Activated CD8-positive, alpha-beta T cell treated with anti-CD3 and anti-CD28 coated beads for 36 hours (primary cell): Measurements from ENCODE around the gene ARHGAP18. TPM values are rescaled to one million over a fixed set of nuclear protein-coding genes. Genes with fewer than 3 reads are reported as not detected.
A peak's percentile ranks its signal among the peaks of the same experiment; 100 is the strongest.

ENCODE experiments used
- ATAC-seq: fragments of 200-7000 bp; cut with Tn5 transposase; one replicate; pipeline ENCODE4 v1.10.0; 2021; ENCODE audit warnings: mild to moderate bottlenecking, moderate library complexity
- CTCF ChIA-PET: fragments of 350-600 bp; sonication (Branson Sonifier 250); formaldehyde crosslinking; loops from one replicate; lab custom pipeline; 2021; ENCODE audit warnings: antibody characterized with exemption; lab: Charles Lee
- POLR2A ChIA-PET: fragments of 350-600 bp; sonication (Branson Sonifier 250); formaldehyde crosslinking; loops from one replicate; lab custom pipeline; 2021; ENCODE audit warnings: antibody characterized with exemption; lab: Charles Lee
- DNase-seq: peaks from one replicate; pipeline ENCODE4 v3.0.0-alpha.2; 2020
- H3K27ac Mint-ChIP-seq: one replicate; pipeline ENCODE4 v1.8.0; 2021; ENCODE audit warnings: mild to moderate bottlenecking, mixed read lengths
- H3K27me3 Mint-ChIP-seq: one replicate; pipeline ENCODE4 v1.8.0; 2021; ENCODE audit warnings: mixed read lengths
- H3K36me3 Mint-ChIP-seq: one replicate; pipeline ENCODE4 v1.8.0; 2021; ENCODE audit warnings: low read depth, mixed read lengths
- H3K4me1 Mint-ChIP-seq: one replicate; pipeline ENCODE4 v1.8.0; 2021; ENCODE audit warnings: low read depth, mixed read lengths
- H3K4me3 Mint-ChIP-seq: one replicate; pipeline ENCODE4 v1.8.0; 2021; ENCODE audit warnings: mild to moderate bottlenecking, moderate library complexity, mixed read lengths
- H3K9me3 Mint-ChIP-seq: one replicate; pipeline ENCODE4 v1.8.0; 2021; ENCODE audit warnings: mixed read lengths
- intact Hi-C: fragments of 100-400 bp; cut with micrococcal nuclease; formaldehyde crosslinking; loops from one replicate; pipeline ENCODE4 v1.10.0; 2022
- total RNA-seq, 2 experiments: library from RNA; stranded (reverse); gene quantifications; one replicate each; pipeline ENCODE4 v1.2.3, GENCODE V29; 2021
- TF ChIP-seq, protein P1 (sequence below): fragments of 200-600 bp; IDR thresholded peaks from one replicate; pipeline ENCODE4 v1.8.0; 2022; ENCODE audit warnings: antibody characterized with exemption, mild to moderate bottlenecking

Gene ARHGAP18
- total RNA-seq, 2 experiments from 2014 or later: 8.2 to 9.6 TPM

DNA sequence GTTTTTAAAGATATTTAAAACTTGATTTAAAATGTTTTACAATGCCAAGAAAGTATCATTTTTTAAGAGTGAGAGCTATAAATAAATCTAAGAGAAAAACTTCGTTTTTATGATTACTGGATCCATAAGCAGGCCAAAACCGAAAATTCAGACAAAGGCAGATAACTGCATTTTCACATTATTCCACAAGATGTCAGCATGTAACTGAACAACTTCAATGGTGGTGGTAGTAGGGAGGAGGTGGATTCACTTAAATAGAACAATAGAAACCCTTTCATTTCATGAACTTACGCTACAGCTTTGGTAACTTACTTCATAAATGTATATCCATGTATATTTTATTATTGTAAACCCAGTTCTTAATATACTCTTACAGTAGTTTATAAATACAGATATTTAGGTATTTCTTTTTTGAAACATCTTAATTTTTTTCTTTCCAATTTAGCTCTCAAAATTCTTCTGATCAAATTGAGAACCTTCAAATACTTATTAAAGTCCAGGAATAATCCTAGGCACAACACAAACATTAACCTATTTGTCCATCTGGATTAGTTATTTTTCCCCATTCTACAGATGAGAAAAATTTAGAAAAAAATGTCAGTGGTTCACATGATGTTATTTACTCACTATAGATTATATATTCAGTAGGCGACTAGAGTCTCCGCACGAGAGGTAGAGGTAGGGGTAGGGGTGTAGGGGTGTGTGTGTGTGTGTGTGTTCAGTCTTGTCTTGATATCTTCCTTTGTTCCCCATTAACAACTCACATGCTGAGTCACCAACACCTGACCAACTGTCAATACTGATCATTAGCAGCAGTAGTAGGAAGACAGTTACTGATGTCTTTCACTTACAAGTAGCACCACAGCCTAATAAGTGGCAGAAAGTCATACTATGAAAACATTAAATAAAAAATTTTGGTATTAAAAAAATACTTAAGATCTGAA lies 111.5 kb downstream of the ARHGAP18 start:
- DNase-seq (no peak), ATAC-seq (peak; percentile 84)
- intact Hi-C loops: loop anchor here (1.0 kb wide), 1 partner anchor 132 kb away; no protein-coding TSS in a partner anchor
- TF ChIP-seq, protein P1, sequence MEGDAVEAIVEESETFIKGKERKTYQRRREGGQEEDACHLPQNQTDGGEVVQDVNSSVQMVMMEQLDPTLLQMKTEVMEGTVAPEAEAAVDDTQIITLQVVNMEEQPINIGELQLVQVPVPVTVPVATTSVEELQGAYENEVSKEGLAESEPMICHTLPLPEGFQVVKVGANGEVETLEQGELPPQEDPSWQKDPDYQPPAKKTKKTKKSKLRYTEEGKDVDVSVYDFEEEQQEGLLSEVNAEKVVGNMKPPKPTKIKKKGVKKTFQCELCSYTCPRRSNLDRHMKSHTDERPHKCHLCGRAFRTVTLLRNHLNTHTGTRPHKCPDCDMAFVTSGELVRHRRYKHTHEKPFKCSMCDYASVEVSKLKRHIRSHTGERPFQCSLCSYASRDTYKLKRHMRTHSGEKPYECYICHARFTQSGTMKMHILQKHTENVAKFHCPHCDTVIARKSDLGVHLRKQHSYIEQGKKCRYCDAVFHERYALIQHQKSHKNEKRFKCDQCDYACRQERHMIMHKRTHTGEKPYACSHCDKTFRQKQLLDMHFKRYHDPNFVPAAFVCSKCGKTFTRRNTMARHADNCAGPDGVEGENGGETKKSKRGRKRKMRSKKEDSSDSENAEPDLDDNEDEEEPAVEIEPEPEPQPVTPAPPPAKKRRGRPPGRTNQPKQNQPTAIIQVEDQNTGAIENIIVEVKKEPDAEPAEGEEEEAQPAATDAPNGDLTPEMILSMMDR: peak; percentile 80
- ChIA-PET POLR2A (interaction anchor here (0.7 kb wide), 1 partner anchor 60 kb away, joined by 4 read pairs; no protein-coding TSS in a partner anchor), CTCF (interaction anchor here (0.6 to 9.3 kb wide), 58 partner anchors 9 to 423 kb away, joined by 3 to 204 read pairs (median 5); partner anchors contain the start of gene ARHGAP18)
- Mint-ChIP-seq H3K36me3 (no peaks in the 10 kb centered on the region), H3K27me3 (no peaks in the 10 kb centered on the region), H3K27ac (no peak overlapping the region), H3K4me1 (peaks cover 2% of the 10 kb centered on the region), H3K9me3 (no peaks in the 10 kb centered on the region), H3K4me3 (no peak overlapping the region)

GRCh38 chr6:129597023-129597713 lies 112.8 kb downstream of the ARHGAP18 start:
- ChIA-PET POLR2A (no interaction called here), CTCF (interaction anchor here (0.7 to 9.3 kb wide), 40 partner anchors 8 to 424 kb away, joined by 3 to 204 read pairs (median 6); partner anchors contain the start of gene ARHGAP18)
- H3K4me3 Mint-ChIP-seq: no peak overlapping the region
- peaks cover 8% of the 10 kb centered on the region for H3K4me1 Mint-ChIP-seq
- H3K27ac Mint-ChIP-seq: no peak overlapping the region
- no peaks in the 10 kb centered on the region for H3K9me3 Mint-ChIP-seq
- TF ChIP-seq, protein P1: no peak
- ATAC-seq: no peak
- H3K27me3 Mint-ChIP-seq: no peaks in the 10 kb centered on the region
- intact Hi-C loops: no loop called here
- no peak for DNase-seq
- no peaks in the 10 kb centered on the region for H3K36me3 Mint-ChIP-seq

DNA sequence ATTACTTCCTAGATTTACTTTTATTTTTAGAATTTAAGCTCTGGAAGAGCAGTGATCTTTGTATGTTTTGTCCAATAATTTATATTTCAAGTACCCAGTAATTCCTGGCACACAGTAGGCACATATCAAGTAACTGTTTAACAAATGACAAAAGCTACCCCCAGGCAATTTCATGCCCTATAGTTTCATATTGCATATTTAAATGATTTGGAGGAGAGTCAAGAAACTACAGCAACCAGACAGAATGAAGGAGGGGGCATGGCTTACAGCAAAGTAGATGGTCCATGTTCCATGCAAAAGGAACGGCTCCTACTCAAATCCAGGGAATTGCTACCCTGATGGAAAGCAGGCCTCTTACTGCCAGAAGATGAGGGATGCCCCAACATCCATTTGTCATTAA lies 113.5 kb downstream of the ARHGAP18 start:
- no peaks in the 10 kb centered on the region for H3K27me3 Mint-ChIP-seq
- no peak for DNase-seq
- H3K9me3 Mint-ChIP-seq: no peaks in the 10 kb centered on the region
- POLR2A ChIA-PET: no interaction called here
- TF ChIP-seq, protein P1: no peak
- no peak overlapping the region for H3K27ac Mint-ChIP-seq
- H3K36me3 Mint-ChIP-seq: no peaks in the 10 kb centered on the region
- ATAC-seq: no peak
- intact Hi-C loops: no loop called here
- H3K4me1 Mint-ChIP-seq: peaks cover 8% of the 10 kb centered on the region
- no peak overlapping the region for H3K4me3 Mint-ChIP-seq
- CTCF ChIA-PET: interaction anchor here (0.7 to 9.3 kb wide), 10 partner anchors 7 to 311 kb away, joined by 3 to 204 read pairs (median 11); no protein-coding TSS in a partner anchor

GRCh38 chr6:129593233-129593564 lies 116.8 kb downstream of the ARHGAP18 start:
- DNase-seq (no peak), ATAC-seq (no peak)
- POLR2A ChIA-PET: no interaction called here
- intact Hi-C loops: no loop called here
- Mint-ChIP-seq H3K27ac (no peak overlapping the region), H3K4me1 (peaks cover 6% of the 10 kb centered on the region), H3K27me3 (no peaks in the 10 kb centered on the region), H3K9me3 (no peaks in the 10 kb centered on the region), H3K4me3 (no peak overlapping the region), H3K36me3 (no peaks in the 10 kb centered on the region)
- CTCF ChIA-PET: no interaction called here
- TF ChIP-seq, protein P1: no peak
